Neural progenitor cell (in vitro differentiated cells): ENCODE measurements around the gene PIGB. TPM values are rescaled to one million over a fixed set of nuclear protein-coding genes. Genes with fewer than 3 reads are reported as not detected.
"Not testable (repeated sequence)": the region's sequence is repeated elsewhere in the genome, so short reads cannot be mapped to it uniquely, and the experiment has no call there.

ENCODE experiments used
- DNase-seq: peaks from one replicate; pipeline ENCODE4 v3.0.0-alpha.2; 2016; ENCODE audit warnings: low spot score
- H2AFZ ChIP-seq: fragments of 200-600 bp; sonication (generic); replicated peaks from 2 replicates; pipeline ENCODE4 v1.6.1; 2016; ENCODE audit warnings: antibody characterized with exemption
- H3F3A ChIP-seq: fragments of 200-600 bp; sonication (generic); 2 replicates; pipeline ENCODE4 v1.6.1; 2016; ENCODE audit warnings: antibody characterized with exemption, low read depth
- H3K27ac ChIP-seq: fragments of 200-600 bp; sonication (generic); 2 replicates; pipeline ENCODE4 v1.5.1; 2016; ENCODE audit warnings: mild to moderate bottlenecking
- H3K27me3 ChIP-seq: fragments of 200-600 bp; sonication (generic); 2 replicates; pipeline ENCODE4 v1.6.1; 2016; ENCODE audit warnings: mild to moderate bottlenecking, moderate library complexity
- H3K36me3 ChIP-seq: fragments of 200-600 bp; sonication (generic); 2 replicates; pipeline ENCODE4 v1.5.1; 2016
- H3K4me1 ChIP-seq: fragments of 200-600 bp; sonication (generic); 2 replicates; pipeline ENCODE4 v1.6.1; 2016; ENCODE audit warnings: mixed run types
- H3K4me2 ChIP-seq: fragments of 200-600 bp; sonication (generic); 2 replicates; pipeline ENCODE4 v1.6.1; 2016
- H3K4me3 ChIP-seq: fragments of 200-600 bp; sonication (generic); 2 replicates; pipeline ENCODE4 v1.5.1; 2016
- H3K79me2 ChIP-seq: fragments of 200-600 bp; sonication (generic); 2 replicates; pipeline ENCODE4 v1.6.1; 2016; ENCODE audit warnings: low read depth
- H3K9ac ChIP-seq: fragments of 200-600 bp; sonication (generic); 2 replicates; pipeline ENCODE4 v1.6.1; 2016
- H3K9me3 ChIP-seq: fragments of 200-600 bp; sonication (generic); 2 replicates; pipeline ENCODE4 v1.5.1; 2016; ENCODE audit warnings: low read depth
- H4K20me1 ChIP-seq: fragments of 200-600 bp; sonication (generic); 2 replicates; pipeline ENCODE4 v1.6.1; 2016; ENCODE audit warnings: low read depth
- H3K27ac Mint-ChIP-seq: 3 replicates; pipeline ENCODE4 v1.8.0; 2021; ENCODE audit warnings: mixed read lengths
- H3K27me3 Mint-ChIP-seq: 2 replicates; pipeline ENCODE4 v1.8.0; 2022; ENCODE audit warnings: low read depth, mild to moderate bottlenecking, inconsistent platforms, moderate library complexity, mixed read lengths; ENCODE audit not compliant: insufficient read depth
- H3K36me3 Mint-ChIP-seq: 3 replicates; pipeline ENCODE4 v1.8.0; 2021; ENCODE audit warnings: mixed read lengths
- H3K4me1 Mint-ChIP-seq: 3 replicates; pipeline ENCODE4 v1.8.0; 2021; ENCODE audit warnings: mixed read lengths
- H3K4me3 Mint-ChIP-seq: 3 replicates; pipeline ENCODE4 v1.8.0; 2021; ENCODE audit warnings: mild to moderate bottlenecking, moderate library complexity, mixed read lengths
- H3K9me3 Mint-ChIP-seq: 3 replicates; pipeline ENCODE4 v1.8.0; 2020; ENCODE audit warnings: mixed read lengths
- EZH2 ChIP-seq: fragments of 200-600 bp; sonication (generic); IDR thresholded peaks from 2 replicates; pipeline ENCODE4 v1.6.1; 2017; ENCODE audit warnings: antibody characterized with exemption, mild to moderate bottlenecking, moderate library complexity
- EZH2phosphoT487 ChIP-seq: fragments of 200-600 bp; sonication (generic); IDR thresholded peaks from 2 replicates; pipeline ENCODE4 v1.6.1; 2017; ENCODE audit warnings: antibody characterized with exemption
- total RNA-seq: library from RNA; depleted of rRNA; stranded (reverse); fragments of >200 nt; gene quantifications from 2 replicates; pipeline ENCODE4 v1.2.3, GENCODE V29; 2015; ENCODE audit warnings: low replicate concordance
- TF ChIP-seq, protein P1 (sequence below): fragments of 200-600 bp; sonication (generic); IDR thresholded peaks from 2 replicates; pipeline ENCODE4 v1.5.1; 2017; ENCODE audit warnings: antibody characterized with exemption, mild to moderate bottlenecking

The PIGB gene
- total RNA-seq, 1 donor from 2014 or later = 18.7 TPM

- Histone ChIP-seq H4K20me1 (no peaks in the 10 kb centered on the region), H3K27me3 (no peaks in the 10 kb centered on the region), H3K27ac (no peak overlapping the region), H2AFZ (no peak overlapping the region), H3K4me1 (no peaks in the 10 kb centered on the region), H3K79me2 (no peaks in the 10 kb centered on the region), H3K9me3 (no peaks in the 10 kb centered on the region), H3F3A (no peaks in the 10 kb centered on the region), H3K4me2 (no peak overlapping the region), H3K9ac (no peak overlapping the region), H3K36me3 (no peaks in the 10 kb centered on the region), H3K4me3 (no peak overlapping the region)
- Mint-ChIP-seq H3K27ac (no peak overlapping the region), H3K36me3 (peaks cover 2% of the 10 kb centered on the region), H3K4me1 (no peaks in the 10 kb centered on the region), H3K27me3 (no peaks in the 10 kb centered on the region), H3K9me3 (peaks cover 2% of the 10 kb centered on the region), H3K4me3 (no peak overlapping the region)
- DNase-seq = no peak
- TF ChIP-seq EZH2 = no peak
These were observed 41.9 kb upstream of the PIGB start for GRCh38 chr15:55277116-55277564.

- no peaks in the 10 kb centered on the region for H3K9me3 ChIP-seq
- TF ChIP-seq EZH2phosphoT487 = no peak
- TF ChIP-seq, protein P1, sequence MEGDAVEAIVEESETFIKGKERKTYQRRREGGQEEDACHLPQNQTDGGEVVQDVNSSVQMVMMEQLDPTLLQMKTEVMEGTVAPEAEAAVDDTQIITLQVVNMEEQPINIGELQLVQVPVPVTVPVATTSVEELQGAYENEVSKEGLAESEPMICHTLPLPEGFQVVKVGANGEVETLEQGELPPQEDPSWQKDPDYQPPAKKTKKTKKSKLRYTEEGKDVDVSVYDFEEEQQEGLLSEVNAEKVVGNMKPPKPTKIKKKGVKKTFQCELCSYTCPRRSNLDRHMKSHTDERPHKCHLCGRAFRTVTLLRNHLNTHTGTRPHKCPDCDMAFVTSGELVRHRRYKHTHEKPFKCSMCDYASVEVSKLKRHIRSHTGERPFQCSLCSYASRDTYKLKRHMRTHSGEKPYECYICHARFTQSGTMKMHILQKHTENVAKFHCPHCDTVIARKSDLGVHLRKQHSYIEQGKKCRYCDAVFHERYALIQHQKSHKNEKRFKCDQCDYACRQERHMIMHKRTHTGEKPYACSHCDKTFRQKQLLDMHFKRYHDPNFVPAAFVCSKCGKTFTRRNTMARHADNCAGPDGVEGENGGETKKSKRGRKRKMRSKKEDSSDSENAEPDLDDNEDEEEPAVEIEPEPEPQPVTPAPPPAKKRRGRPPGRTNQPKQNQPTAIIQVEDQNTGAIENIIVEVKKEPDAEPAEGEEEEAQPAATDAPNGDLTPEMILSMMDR = no peak
- TF ChIP-seq EZH2 = no peak
- H3K9me3 Mint-ChIP-seq = peaks cover under 1% of the 10 kb centered on the region
- no peak overlapping the region for H3K4me2 ChIP-seq
- H3F3A ChIP-seq = no peaks in the 10 kb centered on the region
- no peaks in the 10 kb centered on the region for H3K4me1 ChIP-seq
- no peaks in the 10 kb centered on the region for H3K4me1 Mint-ChIP-seq
- no peak overlapping the region for H3K27ac Mint-ChIP-seq
- H3K27ac ChIP-seq = no peak overlapping the region
- H4K20me1 ChIP-seq = no peaks in the 10 kb centered on the region
- H3K79me2 ChIP-seq = no peaks in the 10 kb centered on the region
- H3K36me3 ChIP-seq = no peaks in the 10 kb centered on the region
- no peak overlapping the region for H2AFZ ChIP-seq
- DNase-seq = no peak
- no peaks in the 10 kb centered on the region for H3K27me3 ChIP-seq
- no peak overlapping the region for H3K9ac ChIP-seq
- no peaks in the 10 kb centered on the region for H3K27me3 Mint-ChIP-seq
- H3K36me3 Mint-ChIP-seq = peaks cover 2% of the 10 kb centered on the region
- H3K4me3 ChIP-seq = no peak overlapping the region
- no peak overlapping the region for H3K4me3 Mint-ChIP-seq
These were observed 41.3 kb upstream of the PIGB start for GRCh38 chr15:55277715-55278114.

GRCh38 chr15:55279100-55279745 is 39.8 kb upstream of the PIGB start:
- TF ChIP-seq EZH2 (no peak), EZH2phosphoT487 (no peak)
- TF ChIP-seq, protein P1 = no peak
- Mint-ChIP-seq H3K27ac (no peak overlapping the region), H3K4me1 (no peaks in the 10 kb centered on the region), H3K4me3 (no peak overlapping the region), H3K9me3 (no peaks in the 10 kb centered on the region), H3K36me3 (no peaks in the 10 kb centered on the region), H3K27me3 (no peaks in the 10 kb centered on the region)
- no peaks in the 10 kb centered on the region for H3K9me3 ChIP-seq
- DNase-seq = no peak
- no peaks in the 10 kb centered on the region for H3K27me3 ChIP-seq
- H2AFZ ChIP-seq = no peak overlapping the region
- H4K20me1 ChIP-seq = no peaks in the 10 kb centered on the region
- no peak overlapping the region for H3K4me2 ChIP-seq
- no peak overlapping the region for H3K9ac ChIP-seq
- no peaks in the 10 kb centered on the region for H3F3A ChIP-seq
- no peak overlapping the region for H3K4me3 ChIP-seq
- H3K36me3 ChIP-seq = no peaks in the 10 kb centered on the region
- no peaks in the 10 kb centered on the region for H3K79me2 ChIP-seq
- H3K4me1 ChIP-seq = no peaks in the 10 kb centered on the region
- H3K27ac ChIP-seq = no peak overlapping the region

- Histone ChIP-seq H2AFZ (no peak overlapping the region), H3K4me3 (no peak overlapping the region), H3K27ac (no peak overlapping the region), H3K27me3 (no peaks in the 10 kb centered on the region), H3K4me1 (no peaks in the 10 kb centered on the region), H3K9ac (no peak overlapping the region), H3K9me3 (no peaks in the 10 kb centered on the region), H3K4me2 (no peak overlapping the region), H3K79me2 (no peaks in the 10 kb centered on the region), H4K20me1 (no peaks in the 10 kb centered on the region), H3F3A (no peaks in the 10 kb centered on the region), H3K36me3 (no peaks in the 10 kb centered on the region)
- no peaks in the 10 kb centered on the region for H3K36me3 Mint-ChIP-seq
- no peaks in the 10 kb centered on the region for H3K9me3 Mint-ChIP-seq
- no peak overlapping the region for H3K27ac Mint-ChIP-seq
- no peak for DNase-seq
- no peak overlapping the region for H3K4me3 Mint-ChIP-seq
- H3K4me1 Mint-ChIP-seq = no peaks in the 10 kb centered on the region
- H3K27me3 Mint-ChIP-seq = no peaks in the 10 kb centered on the region
- TF ChIP-seq, protein P1 = no peak
- TF ChIP-seq EZH2 (no peak), EZH2phosphoT487 (no peak)
These were observed 39.2 kb upstream of the PIGB start for GRCh38 chr15:55279746-55280351.

GRCh38 chr15:55280589-55280988 is 38.4 kb upstream of the PIGB start:
- not testable (repeated sequence) for H3K36me3 ChIP-seq, H3K9me3 ChIP-seq, H2AFZ ChIP-seq, H3K4me1 Mint-ChIP-seq, H4K20me1 ChIP-seq, H3K27me3 ChIP-seq, H3K4me2 ChIP-seq, H3K27me3 Mint-ChIP-seq, H3K27ac ChIP-seq, H3F3A ChIP-seq, DNase-seq, H3K4me3 Mint-ChIP-seq, H3K9ac ChIP-seq, H3K36me3 Mint-ChIP-seq, H3K9me3 Mint-ChIP-seq, H3K4me1 ChIP-seq, H3K79me2 ChIP-seq, H3K4me3 ChIP-seq, H3K27ac Mint-ChIP-seq
